SK-N-MC (cell line): Measurements from ENCODE around the gene SEPTIN2.

Experiments used
- DNase-seq: peaks from one replicate; pipeline ENCODE4 v3.0.0-alpha.2; 2011; ENCODE audit warnings: low read depth, low spot score
- H3K27ac ChIP-seq: fragments of 200-600 bp; sonication (generic); 2 replicates; pipeline ENCODE4 v1.5.1; 2016; ENCODE audit warnings: mixed run types
- H3K36me3 ChIP-seq: fragments of 200-600 bp; sonication (generic); 2 replicates; pipeline ENCODE4 v1.6.1; 2017; ENCODE audit warnings: antibody characterized with exemption, low read length, mixed read lengths; ENCODE audit not compliant: insufficient read depth
- H3K4me3 ChIP-seq: fragments of 200-600 bp; sonication (generic); 2 replicates; pipeline ENCODE4 v1.5.1; 2016
- H3K9ac ChIP-seq: fragments of 200-600 bp; sonication (generic); 2 replicates; pipeline ENCODE4 v1.8.0; 2017; ENCODE audit warnings: mixed run types, mixed read lengths; ENCODE audit not compliant: insufficient read length
- H3K9me3 ChIP-seq: fragments of 200-600 bp; sonication (generic); 2 replicates; pipeline ENCODE4 v1.6.1; 2017; ENCODE audit warnings: low read depth, mild to moderate bottlenecking, antibody characterized with exemption, low read length, moderate library complexity, mixed read lengths
- EZH2 ChIP-seq: fragments of 200-600 bp; sonication (generic); IDR thresholded peaks from one replicate; pipeline ENCODE4 v1.6.1; 2017; ENCODE audit warnings: antibody characterized with exemption
- FOXP2 ChIP-seq: optimal IDR thresholded peaks from 2 replicates; pipeline ENCODE3; 2011; ENCODE audit warnings: mild to moderate bottlenecking, moderate library complexity; ENCODE audit not compliant: insufficient read depth; ENCODE audit errors: extremely low read length, control extremely low read depth
- POLR2AphosphoS5 ChIP-seq: IDR thresholded peaks from 2 replicates; pipeline ENCODE4 v1.6.1; 2012; ENCODE audit warnings: mild to moderate bottlenecking, low read depth, low read length, borderline replicate concordance

Gene SEPTIN2

DNA sequence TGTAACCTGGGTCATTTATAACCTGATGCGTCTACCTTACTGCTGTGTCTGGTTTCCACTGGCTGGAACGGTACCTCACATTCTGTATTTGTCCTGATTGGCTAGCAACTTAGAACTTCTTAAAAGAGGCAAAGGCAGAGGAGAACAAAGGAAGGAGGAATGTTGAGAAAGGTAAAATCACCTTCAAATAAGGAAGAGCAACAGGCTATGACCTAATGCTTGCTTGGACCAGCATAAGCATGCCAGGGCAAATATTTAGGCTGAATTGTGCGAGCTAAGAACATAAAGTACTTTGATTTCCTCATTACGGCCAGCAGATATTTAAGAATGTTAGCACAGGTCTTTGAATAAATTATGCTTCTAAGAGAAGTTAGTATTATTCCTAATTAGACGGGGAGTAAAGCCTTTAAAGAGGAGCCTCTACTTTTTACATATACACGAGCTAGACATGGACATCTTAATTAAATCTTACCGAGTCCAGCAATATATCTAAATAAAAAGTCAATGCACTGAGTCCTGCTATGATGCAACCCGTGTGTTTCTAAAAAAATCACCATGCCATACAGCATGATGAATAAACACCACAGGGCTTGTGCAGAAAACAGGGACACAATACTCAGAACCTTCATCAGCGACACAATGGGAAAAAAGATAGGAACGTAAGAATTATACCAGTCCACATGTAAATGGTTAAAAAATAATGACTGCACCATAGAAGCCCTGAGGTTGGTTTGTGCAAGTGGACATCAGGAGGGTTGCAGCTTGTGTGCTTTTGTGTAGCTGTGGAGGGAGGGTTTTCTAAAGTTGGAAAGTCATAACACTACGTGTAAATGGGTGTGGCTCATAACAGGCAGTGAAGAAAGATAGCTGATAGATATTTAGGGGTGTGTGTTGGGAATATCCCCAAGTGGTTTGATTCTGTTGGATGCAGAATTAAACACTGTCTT is 14.2 kb downstream of the SEPTIN2 start:
- Histone ChIP-seq H3K36me3 (peaks cover 76% of the 10 kb centered on the region), H3K9me3 (no peaks in the 10 kb centered on the region), H3K27ac (no peak overlapping the region), H3K4me3 (no peak overlapping the region), H3K9ac (no peak overlapping the region)
- DNase-seq = no peak
- TF ChIP-seq EZH2 (no peak), POLR2AphosphoS5 (no peak), FOXP2 (no peak)

DNA sequence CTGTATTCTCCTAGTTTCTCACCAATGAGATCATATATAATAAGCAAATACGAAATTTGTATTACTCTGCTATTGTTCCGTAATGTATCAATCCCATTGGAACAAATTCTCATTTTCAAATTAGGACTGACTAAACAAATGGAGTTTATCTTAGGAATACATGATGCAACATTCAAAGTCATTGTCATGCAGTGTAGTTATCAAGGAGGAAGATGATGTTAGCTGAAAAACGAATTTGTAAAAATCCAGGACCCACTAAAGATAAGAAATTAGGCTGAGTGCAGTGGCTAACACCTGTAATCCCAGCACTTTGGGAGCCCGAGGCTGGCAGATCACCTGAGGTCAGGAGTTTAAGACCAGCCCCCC is 14.9 kb downstream of the SEPTIN2 start:
- Histone ChIP-seq H3K36me3 (peaks cover 76% of the 10 kb centered on the region), H3K9me3 (no peaks in the 10 kb centered on the region), H3K4me3 (no peak overlapping the region), H3K27ac (no peak overlapping the region; the same call in 1 of the 2 replicates), H3K9ac (no peak overlapping the region)
- TF ChIP-seq POLR2AphosphoS5 = no peak
- TF ChIP-seq EZH2 = no peak
- TF ChIP-seq FOXP2 = no peak
- DNase-seq = no peak

DNA sequence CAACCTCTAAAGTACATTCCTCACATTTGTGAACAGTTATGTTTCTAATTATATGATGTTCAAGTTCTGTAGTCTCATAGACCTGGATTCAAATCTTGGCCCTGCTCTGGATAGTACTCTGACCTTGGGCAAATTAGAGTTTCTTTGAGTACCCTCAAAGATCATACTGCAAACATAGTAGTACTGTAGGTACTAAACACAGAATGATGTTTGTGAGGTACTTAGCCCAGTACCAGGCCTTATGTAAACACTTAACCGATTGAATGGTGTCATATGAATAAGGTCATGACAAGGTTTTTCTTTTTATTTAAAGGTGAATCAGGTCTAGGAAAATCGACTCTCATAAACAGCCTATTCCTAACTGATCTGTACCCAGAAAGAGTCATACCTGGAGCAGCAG is 19.1 kb downstream of the SEPTIN2 start:
- DNase-seq = no peak
- no peaks in the 10 kb centered on the region for H3K9me3 ChIP-seq
- peaks cover 72% of the 10 kb centered on the region for H3K36me3 ChIP-seq
- TF ChIP-seq EZH2 (no peak), POLR2AphosphoS5 (no peak)
- 0 out of 2 replicates have a peak overlapping the region, but pooled peaks have one; percentile 11 for H3K27ac ChIP-seq
- no peak overlapping the region for H3K4me3 ChIP-seq
- H3K9ac ChIP-seq = no peak overlapping the region

DNA sequence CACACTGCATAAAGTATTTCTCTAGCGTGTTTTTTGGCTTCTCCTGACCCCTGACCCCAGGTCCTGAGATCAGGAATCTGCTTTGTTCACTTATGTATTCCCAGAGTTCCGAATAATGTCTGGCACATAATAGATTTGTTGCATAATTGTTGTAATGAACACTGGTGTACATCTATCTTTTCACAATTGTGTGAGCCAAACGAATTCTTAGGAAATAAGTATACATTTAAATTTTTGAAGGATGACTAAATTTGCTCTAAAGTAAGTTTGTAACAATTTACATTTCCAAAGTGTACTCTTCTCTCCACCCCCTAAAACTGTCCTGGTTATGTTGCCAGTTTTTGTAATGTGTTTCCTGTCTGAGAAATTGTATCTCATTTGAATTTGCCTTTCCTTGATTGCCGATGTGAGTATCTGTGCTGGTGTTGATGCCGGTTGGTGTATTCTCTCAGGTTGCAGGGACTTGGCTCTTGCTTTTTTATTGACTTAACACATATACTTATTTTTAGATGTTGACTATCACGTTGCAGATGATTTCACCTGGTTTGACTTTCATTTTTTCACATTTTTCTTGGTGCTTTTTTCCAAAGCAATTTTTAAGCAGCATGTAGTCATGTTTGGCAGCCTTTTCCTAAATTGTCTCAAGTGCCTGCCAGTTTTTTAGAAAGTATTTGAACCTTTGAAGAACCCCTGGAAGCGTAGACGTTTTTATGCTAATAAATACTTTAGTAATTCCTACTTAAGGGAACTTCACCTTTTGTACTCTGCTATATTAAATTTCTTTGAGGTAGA is 24.3 kb downstream of the SEPTIN2 start:
- H3K9ac ChIP-seq = peak overlapping the region; percentile 19
- TF ChIP-seq POLR2AphosphoS5 (no peak), FOXP2 (no peak), EZH2 (no peak)
- H3K27ac ChIP-seq = peak overlapping the region; percentile 45

DNA sequence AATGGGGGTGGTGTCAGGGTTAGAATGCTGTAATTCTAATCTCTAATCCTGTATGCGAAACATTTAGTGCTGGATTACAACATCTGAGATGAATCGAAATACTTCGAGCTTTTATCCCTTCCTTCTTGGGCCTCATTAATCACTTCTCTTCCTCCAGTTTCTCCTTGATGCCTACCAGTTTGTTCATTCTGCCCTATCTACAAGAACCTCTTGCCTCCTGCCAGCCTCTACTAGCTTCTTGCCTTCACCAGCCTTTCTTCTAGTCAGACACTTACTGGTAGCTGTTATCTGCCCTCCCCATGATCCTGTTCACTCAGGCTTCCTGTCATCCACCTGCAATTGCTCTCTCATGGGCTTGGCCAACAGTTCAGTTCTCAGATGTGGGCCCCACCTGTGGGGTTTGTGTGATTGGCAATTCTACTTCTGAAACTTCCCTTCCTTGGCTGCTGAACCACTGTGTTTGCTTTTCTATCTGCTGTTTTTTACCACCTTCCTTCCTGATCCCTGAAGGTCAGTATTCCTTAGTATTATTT is 25.0 kb downstream of the SEPTIN2 start:
- peaks cover 89% of the 10 kb centered on the region for H3K36me3 ChIP-seq

More for the DNA sequence above, 24.3 kb downstream of the SEPTIN2 start:
- H3K4me3 ChIP-seq = no peak overlapping the region
- H3K9me3 ChIP-seq = no peaks in the 10 kb centered on the region
- peaks cover 89% of the 10 kb centered on the region for H3K36me3 ChIP-seq
- no peak for DNase-seq

DNA sequence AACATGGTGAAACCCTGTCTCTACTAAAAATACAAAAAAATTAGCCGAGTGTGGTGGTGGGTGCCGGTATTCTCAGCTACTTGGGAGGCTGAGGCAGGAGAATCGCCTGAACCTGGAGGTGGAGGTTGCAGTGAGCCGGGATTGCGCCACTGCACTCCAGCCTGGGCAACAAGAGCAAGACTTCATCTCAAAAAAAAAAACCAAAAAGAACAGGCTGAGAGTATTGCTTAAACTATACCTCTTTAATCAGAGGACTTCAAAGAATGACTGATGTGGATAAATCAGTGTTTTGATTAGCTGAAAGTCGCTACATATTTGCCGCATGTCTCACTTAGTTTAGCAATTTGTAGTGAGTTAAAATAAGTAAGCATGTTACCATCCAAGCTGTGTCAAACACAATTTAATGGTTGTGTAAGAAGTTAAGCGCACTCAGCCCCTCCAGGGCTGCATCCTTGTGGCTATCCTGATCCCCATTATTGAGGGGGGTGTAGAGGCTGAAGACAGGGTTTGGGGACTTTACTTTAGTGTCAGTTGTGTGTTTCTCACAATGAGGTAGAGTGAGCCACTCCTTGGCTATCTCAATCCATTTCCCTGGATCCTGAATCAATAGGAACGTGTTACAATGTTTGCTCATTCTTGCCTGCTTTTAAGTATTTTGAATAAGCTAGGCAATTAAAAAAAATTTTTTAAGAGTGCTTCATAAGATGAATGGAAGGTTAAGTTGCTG is 29.4 kb downstream of the SEPTIN2 start:
- TF ChIP-seq FOXP2 = no peak
- TF ChIP-seq EZH2 = no peak
- TF ChIP-seq POLR2AphosphoS5 = no peak

More for the DNA sequence above, 25.0 kb downstream of the SEPTIN2 start:
- Histone ChIP-seq H3K4me3 (no peak overlapping the region), H3K9me3 (no peaks in the 10 kb centered on the region), H3K27ac (no peak overlapping the region), H3K9ac (no peak overlapping the region)
- no peak for DNase-seq
- TF ChIP-seq FOXP2 (no peak), POLR2AphosphoS5 (no peak), EZH2 (no peak)

DNA sequence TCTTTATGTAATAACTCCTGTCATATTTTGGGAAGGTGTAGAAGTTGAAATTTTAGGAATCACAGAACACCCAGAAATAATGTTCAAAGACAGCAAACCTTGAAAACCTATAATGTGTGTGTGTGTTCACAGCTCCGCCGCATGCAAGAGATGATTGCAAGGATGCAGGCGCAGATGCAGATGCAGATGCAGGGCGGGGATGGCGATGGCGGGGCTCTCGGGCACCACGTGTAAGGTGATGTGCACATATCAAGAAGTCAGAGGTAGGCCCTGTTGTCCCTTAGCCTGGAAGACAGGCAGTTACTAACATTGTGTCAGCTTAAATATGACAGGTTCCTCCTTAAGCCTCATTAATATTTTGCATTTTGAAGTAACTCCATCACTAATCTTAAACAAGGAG is 34.2 kb downstream of the SEPTIN2 start:
- H3K9me3 ChIP-seq = no peaks in the 10 kb centered on the region
- no peak for DNase-seq
- no peak for TF ChIP-seq POLR2AphosphoS5
- H3K9ac ChIP-seq = no peak overlapping the region
- H3K36me3 ChIP-seq = peaks cover 96% of the 10 kb centered on the region
- no peak overlapping the region for H3K4me3 ChIP-seq
- no peak overlapping the region for H3K27ac ChIP-seq

More for the DNA sequence above, 29.4 kb downstream of the SEPTIN2 start:
- no peaks in the 10 kb centered on the region for H3K9me3 ChIP-seq
- peaks cover 93% of the 10 kb centered on the region for H3K36me3 ChIP-seq
- H3K4me3 ChIP-seq = no peak overlapping the region
- no peak for DNase-seq
- H3K9ac ChIP-seq = no peak overlapping the region
- H3K27ac ChIP-seq = no peak overlapping the region

DNA sequence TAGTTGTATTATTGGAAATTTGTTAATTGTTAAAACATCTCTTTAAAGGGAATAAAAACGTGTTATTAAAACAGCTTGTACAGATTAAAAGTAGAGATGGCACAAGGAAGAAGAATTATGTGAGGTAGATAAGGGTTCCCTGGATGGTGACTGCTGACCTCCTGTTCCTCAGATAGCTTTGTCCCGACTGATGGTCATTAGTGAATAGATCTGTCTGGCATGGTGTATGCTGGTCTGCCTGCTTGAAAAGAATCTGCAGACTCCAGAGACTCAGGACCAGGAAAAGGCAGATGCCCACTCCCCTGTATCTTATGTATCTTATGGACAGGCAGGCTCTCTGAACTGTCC is 34.8 kb downstream of the SEPTIN2 start:
- Histone ChIP-seq H3K4me3 (no peak overlapping the region), H3K27ac (no peak overlapping the region), H3K9ac (no peak overlapping the region), H3K9me3 (no peaks in the 10 kb centered on the region), H3K36me3 (peaks cover 92% of the 10 kb centered on the region)
- TF ChIP-seq POLR2AphosphoS5 (no peak), FOXP2 (no peak), EZH2 (no peak)
- no peak for DNase-seq
